ENCODE measurements around the gene AR.

- no peak for TF ChIP-seq CTCF (conservative IDR thresholded peaks at IDR 0.05 in 1 of 2, IDR thresholded peaks at IDR 0.05 in 1 of 2; ENCODE audit: extremely low read depth in 1 of 2, insufficient read depth in 1 of 2, low read depth in 1 of 2, low read length in 2 of 2)
- no peak for TF ChIP-seq EZH2 (IDR thresholded peaks at IDR 0.05; ENCODE audit: borderline replicate concordance, low read length)
These were observed 69.5 kb downstream of the AR start for GRCh38 chrX:67613366-67613765.
